Endothelial cell of umbilical vein (primary cell): ENCODE data around the gene RGS6. TPM values are rescaled to one million over a fixed set of nuclear protein-coding genes. Genes with fewer than 3 reads are reported as not detected.
"Not testable (repeated sequence)": the region's sequence is repeated elsewhere in the genome, so short reads cannot be mapped to it uniquely, and the experiment has no call there.

Experiments
- BruUV-seq: library from RNA; stranded (reverse); fragments of 400-500 nt; replicated peaks from 2 replicates; lab custom pipeline; 2021; lab: Mats Ljungman, UMichigan
- CTCF ChIA-PET: fragments of 300-600, 350-600 bp; sonication (Branson Sonifier 250); formaldehyde crosslinking; loops from one replicate; lab custom pipeline; 2021; ENCODE audit warnings: antibody characterized with exemption, inconsistent platforms; lab: Charles Lee
- POLR2A ChIA-PET: fragments of 300-600, 350-600 bp; sonication (Branson Sonifier 250); formaldehyde crosslinking; loops from one replicate; lab custom pipeline; 2021; ENCODE audit warnings: antibody characterized with exemption, inconsistent platforms; lab: Charles Lee
- DNase-seq: peaks from one replicate; pipeline ENCODE4 v3.0.0-alpha.2; 2011; ENCODE audit warnings: low read depth, low spot score
- FAIRE-seq: peaks from 2 replicates; lab custom pipeline; 2011; peaks lifted over from hg19 to GRCh38; lab: Jason Lieb, UNC
- H2AFZ ChIP-seq: 2 replicates; pipeline ENCODE4 v1.6.0; 2012; ENCODE audit warnings: low read depth, low read length, control low read depth, inconsistent platforms
- H3K27ac ChIP-seq: 2 replicates; pipeline ENCODE4 v1.5.1; 2011; ENCODE audit warnings: low read depth, mild to moderate bottlenecking, control low read depth, low read length, moderate library complexity; ENCODE audit not compliant: insufficient read depth
- H3K27me3 ChIP-seq, 2 experiments: 2 replicates each; pipeline versions ENCODE4 v1.6.0 to v1.6.1; 2011; ENCODE audit warnings: low read length in 2 of 2, mixed read lengths in 1 of 2; ENCODE audit not compliant: control insufficient read depth in 2 of 2, insufficient read depth in 2 of 2
- H3K36me3 ChIP-seq, 2 experiments: 2 replicates in 1 of 2; 3 replicates in 1 of 2; pipeline ENCODE4 v1.5.1; 2011; ENCODE audit warnings: low read length in 2 of 2, mild to moderate bottlenecking in 1 of 2, moderate library complexity in 1 of 2; ENCODE audit not compliant: control insufficient read depth in 2 of 2, insufficient read depth in 2 of 2; ENCODE audit errors: extremely low read depth in 1 of 2
- H3K4me1 ChIP-seq: 3 replicates; pipeline ENCODE4 v1.5.1; 2011; ENCODE audit warnings: mild to moderate bottlenecking, low read length; ENCODE audit not compliant: control insufficient read depth, insufficient read depth; ENCODE audit errors: extremely low read depth
- H3K4me2 ChIP-seq: 2 replicates; pipeline ENCODE4 v1.6.1; 2011; ENCODE audit warnings: low read length, control low read depth, mixed read lengths; ENCODE audit not compliant: insufficient read depth
- H3K4me3 ChIP-seq, 3 experiments: fragments of 200-600 bp in 1 of 3; sonication (generic), shearing (Covaris generic) in 1 of 3; replicated peaks in 1 of 3; 2 replicates each; pipeline ENCODE4 v1.5.1; 2011 to 2016; ENCODE audit warnings: control low read depth in 3 of 3, low read length in 3 of 3, mild to moderate bottlenecking in 2 of 3, inconsistent platforms in 1 of 3, low read depth in 1 of 3, moderate library complexity in 1 of 3; ENCODE audit not compliant: insufficient read depth in 1 of 3
- H3K79me2 ChIP-seq: 2 replicates; pipeline ENCODE4 v1.6.0; 2012; ENCODE audit warnings: low read length, inconsistent platforms; ENCODE audit not compliant: control insufficient read depth, insufficient read depth
- H3K9ac ChIP-seq: replicated peaks from 2 replicates; pipeline ENCODE3; 2011; ENCODE audit warnings: low read length, control low read depth; ENCODE audit not compliant: insufficient read depth; ENCODE audit errors: extremely low read depth
- H3K9me1 ChIP-seq: replicated peaks from 3 replicates; pipeline ENCODE4 v1.6.0; 2011; ENCODE audit warnings: mild to moderate bottlenecking, low read length; ENCODE audit not compliant: control insufficient read depth, insufficient read depth; ENCODE audit errors: extremely low read depth
- H3K9me3 ChIP-seq: replicated peaks from 2 replicates; pipeline ENCODE4 v1.5.1; 2012; ENCODE audit warnings: low read length, inconsistent platforms; ENCODE audit not compliant: control insufficient read depth, insufficient read depth
- H4K20me1 ChIP-seq: replicated peaks from 2 replicates; pipeline ENCODE3; 2011; ENCODE audit warnings: mild to moderate bottlenecking, low read length; ENCODE audit not compliant: control insufficient read depth, insufficient read depth; ENCODE audit errors: extremely low read depth
- CTCF ChIP-seq, 2 donors: IDR thresholded peaks; 1 replicate in 1 of 2; 2 replicates in 1 of 2; pipeline ENCODE4 v1.5.1; 2011; ENCODE audit warnings: low read length in 2 of 2, mild to moderate bottlenecking in 2 of 2, moderate library complexity in 2 of 2, control low read depth in 1 of 2, inconsistent platforms in 1 of 2, low read depth in 1 of 2; ENCODE audit not compliant: insufficient read depth in 1 of 2; ENCODE audit errors: extremely low read depth in 1 of 2
- EZH2 ChIP-seq: IDR thresholded peaks from 2 replicates; pipeline ENCODE4 v1.6.1; 2012; ENCODE audit warnings: borderline replicate concordance, low read depth, mild to moderate bottlenecking, moderate library complexity, low read length, inconsistent platforms; ENCODE audit not compliant: severe bottlenecking
- FOS ChIP-seq: IDR thresholded peaks from 2 replicates; pipeline ENCODE4 v1.6.1; 2011; ENCODE audit warnings: mild to moderate bottlenecking, low read length, moderate library complexity, borderline replicate concordance; ENCODE audit not compliant: insufficient read depth
- GATA2 ChIP-seq: IDR thresholded peaks from 2 replicates; pipeline ENCODE4 v1.7.0; 2011; ENCODE audit warnings: low read depth, mild to moderate bottlenecking, moderate library complexity, mixed read lengths, low read length; ENCODE audit not compliant: insufficient read length, insufficient read depth
- JUN ChIP-seq: IDR thresholded peaks from 2 replicates; pipeline ENCODE4 v1.6.1; 2011; ENCODE audit warnings: borderline replicate concordance, low read depth; ENCODE audit not compliant: insufficient read length, insufficient read depth
- MAX ChIP-seq: IDR thresholded peaks from 2 replicates; pipeline ENCODE4 v1.6.1; 2011; ENCODE audit not compliant: insufficient read depth, insufficient read length
- MYC ChIP-seq: IDR thresholded peaks from one replicate; pipeline ENCODE4 v1.6.1; 2011; ENCODE audit warnings: mild to moderate bottlenecking, low read depth, low read length
- POLR2A ChIP-seq: IDR thresholded peaks from 2 replicates; pipeline ENCODE4 v1.6.1; 2012; ENCODE audit warnings: low read depth, mild to moderate bottlenecking, control low read depth, low read length
- POLR2AphosphoS5 ChIP-seq: IDR thresholded peaks from 2 replicates; pipeline ENCODE4 v1.6.1; 2012; ENCODE audit warnings: low read depth, mild to moderate bottlenecking, control low read depth, low read length, moderate library complexity; ENCODE audit not compliant: insufficient read depth
- dilution Hi-C: fragments of 300-500 bp; cut with MboI; formaldehyde crosslinking; loops from one replicate; pipeline ENCODE4 v1.15.0; 2019; ENCODE audit warnings: low sequenced_read_pairs; ENCODE audit not compliant: extremely low pct_ligation_motif_present
- intact Hi-C: fragments of 100-400 bp; cut with micrococcal nuclease; formaldehyde crosslinking; loops from one replicate; pipeline ENCODE4 v1.10.0; 2022
- polyA plus RNA-seq, 4 experiments: library from polyadenylated mRNA; depleted of rRNA in 3 of 4; stranded (reverse) in 3 of 4; unstranded in 1 of 4; fragments of >200 nt; gene quantifications; 2 replicates each; pipeline versions ENCODE4 v1.2.1 to v1.2.3, GENCODE V29; 2011 to 2012; ENCODE audit warnings: missing spikeins in 1 of 4
- total RNA-seq: library from RNA; stranded (reverse); gene quantifications from 2 replicates; pipeline ENCODE4 v1.2.3, GENCODE V29; 2021

Gene RGS6
- total and polyA plus RNA-seq, 2 donors (not counting 3 experiments of a cell fraction or from before 2014, with no cell fraction given): not detected

DNA sequence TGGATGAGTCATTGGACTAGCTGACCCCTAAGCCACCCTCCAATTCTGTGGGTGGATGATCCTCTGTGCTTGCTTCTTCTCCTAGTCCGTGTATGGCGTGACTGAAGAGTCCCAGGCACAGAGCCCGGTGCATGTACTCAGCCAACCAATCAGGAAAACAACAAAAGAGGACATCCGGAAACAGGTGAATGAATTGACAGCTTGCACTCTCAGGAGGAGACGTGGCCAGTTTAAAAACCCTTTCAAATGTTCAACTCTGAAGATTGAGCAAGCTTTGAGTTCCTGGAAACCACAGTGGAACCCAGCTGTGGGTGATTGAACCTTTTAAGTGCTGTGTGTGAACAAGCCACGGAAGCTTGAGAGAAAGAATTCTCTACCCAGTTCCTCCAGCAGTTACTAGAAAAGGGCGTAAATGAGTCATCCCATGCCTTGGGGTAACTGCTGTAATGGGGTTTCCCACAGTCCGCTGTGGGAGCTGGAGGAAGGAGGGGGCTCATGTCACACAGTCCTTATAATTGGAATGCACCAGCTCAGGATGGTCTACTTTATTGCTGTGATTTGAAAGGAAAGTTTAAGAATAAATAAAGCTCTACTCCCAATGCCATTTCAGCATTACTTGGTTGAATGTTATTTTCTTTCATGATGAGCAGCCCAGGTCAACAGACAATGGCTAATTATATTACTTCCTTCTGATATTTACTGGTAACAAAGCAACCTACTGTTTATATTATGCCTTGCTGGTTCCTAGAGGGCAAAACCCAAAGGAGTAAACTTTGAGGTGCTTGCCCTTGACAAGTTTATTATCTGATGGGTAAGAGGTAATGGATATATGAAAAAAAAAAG, 544.6 kb downstream of the RGS6 start:
- H3K4me2 ChIP-seq: no peak overlapping the region
- BruUV-seq: no TSS peak
- TF ChIP-seq JUN: no peak
- no peak for TF ChIP-seq MAX
- no peak for TF ChIP-seq CTCF (IDR thresholded peaks at IDR 0.05; ENCODE audit: extremely low read depth in 1 of 2, insufficient read depth in 1 of 2, low read depth in 1 of 2, low read length in 2 of 2)
- TF ChIP-seq POLR2AphosphoS5: no peak
- no peak for TF ChIP-seq POLR2A
- no peak for TF ChIP-seq FOS
- no peak for TF ChIP-seq MYC
- no peak for TF ChIP-seq EZH2
- no peak for TF ChIP-seq GATA2
- no peaks in the 10 kb centered on the region for H3K79me2 ChIP-seq
- FAIRE-seq (no peak), DNase-seq (no peak)
- no peaks in the 10 kb centered on the region for H4K20me1 ChIP-seq
- no peaks in the 10 kb centered on the region for H3K9me3 ChIP-seq
- H3K27me3 ChIP-seq: peaks cover 2 to 10% of the 10 kb centered on the region in 2 experiments
- no peak overlapping the region for H3K4me3 ChIP-seq
- H3K27ac ChIP-seq: no peak overlapping the region
- H3K9me1 ChIP-seq: no peaks in the 10 kb centered on the region
- H3K4me1 ChIP-seq: no peaks in the 10 kb centered on the region
- CTCF ChIA-PET: no interaction called here
- H3K9ac ChIP-seq: no peak overlapping the region
- no peak overlapping the region for H2AFZ ChIP-seq
- dilution Hi-C loops (no loop called here), intact Hi-C loops (no loop called here)
- POLR2A ChIA-PET: no interaction called here
- no peaks in the 10 kb centered on the region for H3K36me3 ChIP-seq

GRCh38 chr14:72477578-72477977, 545.3 kb downstream of the RGS6 start:
- H3K79me2 ChIP-seq, H3K27ac ChIP-seq, H3K4me1 ChIP-seq, CTCF ChIA-PET, intact Hi-C loops, H4K20me1 ChIP-seq, BruUV-seq, dilution Hi-C loops, H3K9me3 ChIP-seq, H3K4me2 ChIP-seq, H3K36me3 ChIP-seq, H3K9ac ChIP-seq, H3K4me3 ChIP-seq, H3K9me1 ChIP-seq, H2AFZ ChIP-seq, POLR2A ChIA-PET, DNase-seq, FAIRE-seq: not testable (repeated sequence)
- peaks cover 2 to 10% of the 10 kb centered on the region in 2 experiments for H3K27me3 ChIP-seq
